ENCODE data around the gene MPHOSPH6.
A peak's percentile ranks its signal among the peaks of the same experiment; 100 is the strongest.
"Not testable (repeated sequence)": the region's sequence is repeated elsewhere in the genome, so short reads cannot be mapped to it uniquely, and the experiment has no call there.

MPHOSPH6 gene

GRCh38 chr16:82169861-82170845 is at the start of gene MPHOSPH6:
MPHOSPH6 (minus strand) TSS chr16:82170224; CDS start chr16:82170175, 49 bp downstream.
- no peaks in the 10 kb centered on the region for H3K4me1 ChIP-seq (ENCODE audit: control insufficient read depth, insufficient read depth, low read length)
- H3K4me3 ChIP-seq (ENCODE audit: low read depth, low read length): peak within 1 kb of the TSS; percentile 88
- H3K27ac ChIP-seq (ENCODE audit: low read depth, low read length): peak within 1 kb of the TSS; percentile 92
- peaks cover 22% of the 10 kb centered on the region for H3K27me3 ChIP-seq (ENCODE audit: control insufficient read depth, insufficient read depth, low read length)
- H3K9me3 ChIP-seq (ENCODE audit: control insufficient read depth, insufficient read depth, low read depth, low read length): peaks cover 6% of the 10 kb centered on the region; the same call in 1 of the 2 replicates
- H3K9ac ChIP-seq (ENCODE audit: low read length): peak within 1 kb of the TSS; percentile 90
- H3K36me3 ChIP-seq (ENCODE audit: control insufficient read depth, insufficient read depth, low read length): peaks cover 27% of the 10 kb centered on the region

DNA sequence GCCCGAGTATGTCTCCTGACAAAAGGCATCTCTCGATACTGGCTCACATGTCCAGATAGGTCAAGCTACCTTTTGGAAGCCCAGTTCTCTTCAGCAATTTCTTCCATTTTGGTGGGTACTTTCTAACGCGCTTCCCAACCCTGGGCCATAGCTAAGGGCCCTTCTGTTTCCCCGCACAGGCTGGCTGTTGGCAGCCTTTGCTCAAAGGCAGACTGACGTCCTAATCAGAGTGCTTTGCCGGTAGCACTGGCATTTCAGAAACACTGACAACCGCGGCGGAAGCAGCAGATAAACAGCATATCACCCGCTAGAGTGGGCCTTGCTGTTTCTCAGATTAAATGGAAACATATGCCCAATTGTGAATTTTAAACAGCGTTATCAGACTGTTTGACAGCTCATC is 49.3 kb upstream of the MPHOSPH6 start:
- no peak overlapping the region for H3K4me3 ChIP-seq (ENCODE audit: low read depth, low read length)
- H3K27me3 ChIP-seq (ENCODE audit: control insufficient read depth, insufficient read depth, low read length): no peaks in the 10 kb centered on the region
- H3K27ac ChIP-seq (ENCODE audit: low read depth, low read length): no peak overlapping the region
- no peak overlapping the region for H3K9ac ChIP-seq (ENCODE audit: low read length)
- H3K4me1 ChIP-seq (ENCODE audit: control insufficient read depth, insufficient read depth, low read length): no peaks in the 10 kb centered on the region
- H3K9me3 ChIP-seq (ENCODE audit: control insufficient read depth, insufficient read depth, low read depth, low read length): peaks cover 2% of the 10 kb centered on the region; the same call in 1 of the 2 replicates
- H3K36me3 ChIP-seq (ENCODE audit: control insufficient read depth, insufficient read depth, low read length): no peaks in the 10 kb centered on the region

DNA sequence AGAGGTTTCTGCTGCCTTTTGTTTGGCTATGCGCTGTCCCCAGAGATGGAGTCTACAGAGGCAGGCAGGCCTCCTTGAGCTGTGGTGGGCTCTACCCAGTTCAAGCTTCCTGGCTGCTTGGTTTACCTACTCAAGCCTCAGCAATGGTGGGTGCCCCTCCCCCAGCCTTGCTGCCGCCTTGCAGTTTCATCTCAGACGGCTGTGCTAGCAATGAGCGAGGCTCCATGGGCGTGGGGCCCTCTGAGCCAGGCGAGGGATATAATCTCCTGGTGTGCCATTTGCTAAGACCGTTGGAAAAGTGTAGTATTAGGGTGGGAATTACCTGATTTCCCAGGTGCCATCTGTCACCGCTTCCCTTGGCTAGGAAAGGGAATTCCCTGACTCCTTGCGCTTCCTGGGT is 39.3 kb upstream of the MPHOSPH6 start:
- H3K9ac ChIP-seq (ENCODE audit: low read length); H3K27me3 ChIP-seq (ENCODE audit: control insufficient read depth, insufficient read depth, low read length): not testable (repeated sequence)

GRCh38 chr16:82203198-82203597 is 33.2 kb upstream of the MPHOSPH6 start:
- H3K9me3 ChIP-seq (ENCODE audit: control insufficient read depth, insufficient read depth, low read depth, low read length): no peaks in the 10 kb centered on the region
- H3K27ac ChIP-seq (ENCODE audit: low read depth, low read length): no peak overlapping the region
- H3K4me3 ChIP-seq (ENCODE audit: low read depth, low read length): no peak overlapping the region
- H3K27me3 ChIP-seq (ENCODE audit: control insufficient read depth, insufficient read depth, low read length): no peaks in the 10 kb centered on the region; the same call in 1 of the 2 replicates
- H3K9ac ChIP-seq (ENCODE audit: low read length): no peak overlapping the region
- H3K4me1 ChIP-seq (ENCODE audit: control insufficient read depth, insufficient read depth, low read length): no peaks in the 10 kb centered on the region
- H3K36me3 ChIP-seq (ENCODE audit: control insufficient read depth, insufficient read depth, low read length): no peaks in the 10 kb centered on the region

More for the DNA sequence above, 39.3 kb upstream of the MPHOSPH6 start:
- H3K4me1 ChIP-seq (ENCODE audit: control insufficient read depth, insufficient read depth, low read length); H3K27ac ChIP-seq (ENCODE audit: low read depth, low read length); H3K36me3 ChIP-seq (ENCODE audit: control insufficient read depth, insufficient read depth, low read length); H3K4me3 ChIP-seq (ENCODE audit: low read depth, low read length): not testable (repeated sequence)
- peaks cover 21% of the 10 kb centered on the region for H3K9me3 ChIP-seq (ENCODE audit: control insufficient read depth, insufficient read depth, low read depth, low read length)

- H3K9ac ChIP-seq (ENCODE audit: low read length): no peak overlapping the region
- no peaks in the 10 kb centered on the region for H3K36me3 ChIP-seq (ENCODE audit: control insufficient read depth, insufficient read depth, low read length)
- no peaks in the 10 kb centered on the region; the same call in 1 of the 2 replicates for H3K27me3 ChIP-seq (ENCODE audit: control insufficient read depth, insufficient read depth, low read length)
- H3K9me3 ChIP-seq (ENCODE audit: control insufficient read depth, insufficient read depth, low read depth, low read length): no peaks in the 10 kb centered on the region
- no peak overlapping the region for H3K27ac ChIP-seq (ENCODE audit: low read depth, low read length)
- no peak overlapping the region for H3K4me3 ChIP-seq (ENCODE audit: low read depth, low read length)
- no peaks in the 10 kb centered on the region for H3K4me1 ChIP-seq (ENCODE audit: control insufficient read depth, insufficient read depth, low read length)
These were observed 31.9 kb upstream of the MPHOSPH6 start for GRCh38 chr16:82201926-82202325.

DNA sequence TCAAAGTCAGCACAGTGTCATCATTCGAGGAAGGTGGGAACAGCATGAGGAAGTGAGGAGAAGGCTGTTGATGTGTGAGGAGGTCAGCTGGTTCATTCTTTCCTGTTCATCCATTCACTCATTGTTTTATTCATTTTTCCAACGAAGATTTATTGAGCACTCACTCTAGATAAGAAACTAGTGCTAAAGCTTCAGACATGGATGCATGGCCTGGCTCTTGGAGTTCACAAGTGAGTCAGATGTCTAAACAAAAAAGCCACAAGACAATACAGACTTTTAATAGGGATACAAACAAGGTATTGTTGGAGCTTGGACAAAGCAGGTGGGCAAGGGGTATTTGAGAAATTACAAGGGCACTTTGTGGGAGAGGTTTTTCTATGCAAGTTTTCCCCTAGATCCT is 31.3 kb upstream of the MPHOSPH6 start:
- no peak overlapping the region for H3K4me3 ChIP-seq (ENCODE audit: low read depth, low read length)
- no peak overlapping the region for H3K27ac ChIP-seq (ENCODE audit: low read depth, low read length)
- no peaks in the 10 kb centered on the region for H3K9me3 ChIP-seq (ENCODE audit: control insufficient read depth, insufficient read depth, low read depth, low read length)
- H3K9ac ChIP-seq (ENCODE audit: low read length): no peak overlapping the region
- no peaks in the 10 kb centered on the region; the same call in 1 of the 2 replicates for H3K27me3 ChIP-seq (ENCODE audit: control insufficient read depth, insufficient read depth, low read length)
- no peaks in the 10 kb centered on the region for H3K4me1 ChIP-seq (ENCODE audit: control insufficient read depth, insufficient read depth, low read length)
- H3K36me3 ChIP-seq (ENCODE audit: control insufficient read depth, insufficient read depth, low read length): no peaks in the 10 kb centered on the region

DNA sequence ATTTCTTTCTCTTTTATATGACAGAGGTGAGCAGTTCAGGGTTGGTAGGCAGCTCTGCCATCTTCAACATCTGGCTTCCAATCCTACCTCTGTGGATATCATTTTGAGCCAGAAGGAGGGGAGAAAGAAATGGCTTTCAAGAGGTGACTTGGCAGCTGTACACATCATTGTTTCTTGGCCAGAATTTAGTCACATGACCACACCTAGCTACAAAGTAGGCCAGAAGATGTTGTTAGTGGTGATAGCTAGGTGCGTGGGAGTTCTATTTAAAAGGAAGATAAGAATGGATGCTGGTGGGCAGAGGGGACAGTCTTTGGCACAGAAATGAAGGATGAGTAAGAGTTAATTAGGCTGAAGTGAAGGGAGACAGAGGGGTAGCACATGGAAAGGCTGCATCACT is 29.2 kb upstream of the MPHOSPH6 start:
- no peaks in the 10 kb centered on the region for H3K9me3 ChIP-seq (ENCODE audit: control insufficient read depth, insufficient read depth, low read depth, low read length)
- no peak overlapping the region for H3K9ac ChIP-seq (ENCODE audit: low read length)
- no peak overlapping the region for H3K4me3 ChIP-seq (ENCODE audit: low read depth, low read length)
- no peaks in the 10 kb centered on the region; the same call in 1 of the 2 replicates for H3K27me3 ChIP-seq (ENCODE audit: control insufficient read depth, insufficient read depth, low read length)
- no peaks in the 10 kb centered on the region for H3K4me1 ChIP-seq (ENCODE audit: control insufficient read depth, insufficient read depth, low read length)
- no peaks in the 10 kb centered on the region for H3K36me3 ChIP-seq (ENCODE audit: control insufficient read depth, insufficient read depth, low read length)
- no peak overlapping the region for H3K27ac ChIP-seq (ENCODE audit: low read depth, low read length)

- no peak overlapping the region for H3K9ac ChIP-seq (ENCODE audit: low read length)
- H3K27ac ChIP-seq (ENCODE audit: low read depth, low read length): no peak overlapping the region
- no peak overlapping the region for H3K4me3 ChIP-seq (ENCODE audit: low read depth, low read length)
- no peaks in the 10 kb centered on the region for H3K4me1 ChIP-seq (ENCODE audit: control insufficient read depth, insufficient read depth, low read length)
- no peaks in the 10 kb centered on the region for H3K9me3 ChIP-seq (ENCODE audit: control insufficient read depth, insufficient read depth, low read depth, low read length)
- H3K36me3 ChIP-seq (ENCODE audit: control insufficient read depth, insufficient read depth, low read length): no peaks in the 10 kb centered on the region
- H3K27me3 ChIP-seq (ENCODE audit: control insufficient read depth, insufficient read depth, low read length): no peaks in the 10 kb centered on the region
These were observed 27.7 kb upstream of the MPHOSPH6 start for GRCh38 chr16:82197540-82198240.

GRCh38 chr16:82195917-82196494 is 26.0 kb upstream of the MPHOSPH6 start:
- Histone ChIP-seq H3K9me3 (ENCODE audit: control insufficient read depth, insufficient read depth, low read depth, low read length) (no peaks in the 10 kb centered on the region), H3K27me3 (ENCODE audit: control insufficient read depth, insufficient read depth, low read length) (no peaks in the 10 kb centered on the region), H3K9ac (ENCODE audit: low read length) (no peak overlapping the region)

DNA sequence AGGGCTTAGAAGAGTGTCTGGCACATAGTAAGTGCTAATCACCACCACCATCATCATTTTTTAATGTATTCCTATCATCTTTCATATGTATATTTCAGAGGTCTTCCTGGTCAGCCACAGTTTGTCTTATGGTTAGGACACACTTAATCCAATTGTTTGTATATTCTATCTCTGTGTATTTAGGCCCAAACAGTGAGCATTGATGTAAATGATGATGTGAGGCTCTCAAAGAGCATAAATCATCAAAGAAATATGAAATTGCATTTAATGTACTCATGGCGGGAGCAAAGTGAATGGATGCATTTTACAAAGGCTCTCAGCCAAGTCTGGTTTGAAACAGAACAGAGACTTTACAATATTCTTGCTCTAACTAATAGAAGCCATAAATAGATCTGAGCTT is 24.1 kb upstream of the MPHOSPH6 start:
- Histone ChIP-seq H3K27me3 (ENCODE audit: control insufficient read depth, insufficient read depth, low read length) (no peaks in the 10 kb centered on the region), H3K4me3 (ENCODE audit: low read depth, low read length) (no peak overlapping the region), H3K4me1 (ENCODE audit: control insufficient read depth, insufficient read depth, low read length) (peaks cover 4% of the 10 kb centered on the region; the same call in 1 of the 2 replicates), H3K9ac (ENCODE audit: low read length) (no peak overlapping the region), H3K27ac (ENCODE audit: low read depth, low read length) (no peak overlapping the region), H3K9me3 (ENCODE audit: control insufficient read depth, insufficient read depth, low read depth, low read length) (no peaks in the 10 kb centered on the region), H3K36me3 (ENCODE audit: control insufficient read depth, insufficient read depth, low read length) (no peaks in the 10 kb centered on the region)

More at GRCh38 chr16:82195917-82196494, 26.0 kb upstream of the MPHOSPH6 start:
- Histone ChIP-seq H3K27ac (ENCODE audit: low read depth, low read length) (no peak overlapping the region), H3K4me1 (ENCODE audit: control insufficient read depth, insufficient read depth, low read length) (no peaks in the 10 kb centered on the region), H3K36me3 (ENCODE audit: control insufficient read depth, insufficient read depth, low read length) (no peaks in the 10 kb centered on the region), H3K4me3 (ENCODE audit: low read depth, low read length) (no peak overlapping the region)

All from HUES6 (cell line).